GM12891 (cell line): ENCODE measurements around the gene IKZF4.

ENCODE experiments used
- POLR2A ChIP-seq: IDR thresholded peaks from 2 replicates; pipeline ENCODE4 v1.6.1; 2011; ENCODE audit warnings: low read depth, low read length, control low read depth
- POLR2AphosphoS5 ChIP-seq: IDR thresholded peaks from 2 replicates; pipeline ENCODE4 v1.6.1; 2011; ENCODE audit warnings: low read depth, low read length, control low read depth
- SPI1 ChIP-seq: IDR thresholded peaks from 2 replicates; pipeline ENCODE4 v1.6.1; 2011; ENCODE audit warnings: low read depth, low read length, control low read depth
- TAF1 ChIP-seq: IDR thresholded peaks from 2 replicates; pipeline ENCODE4 v1.6.1; 2011; ENCODE audit warnings: low read depth, low read length, control low read depth

DNA sequence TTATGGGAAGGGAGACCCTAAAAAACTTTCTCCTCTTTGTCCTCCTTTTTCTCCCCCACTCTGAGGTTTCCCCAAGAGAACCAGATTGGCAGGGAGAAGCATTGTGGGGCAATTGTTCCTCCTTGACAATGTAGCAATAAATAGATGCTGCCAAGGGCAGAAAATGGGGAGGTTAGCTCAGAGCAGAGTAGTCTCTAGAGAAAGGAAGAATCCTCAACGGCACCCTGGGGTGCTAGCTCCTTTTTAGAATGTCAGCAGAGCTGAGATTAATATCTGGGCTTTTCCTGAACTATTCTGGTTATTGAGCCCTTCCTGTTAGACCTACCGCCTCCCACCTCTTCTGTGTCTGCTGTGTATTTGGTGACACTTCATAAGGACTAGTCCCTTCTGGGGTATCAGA, 16.3 kb downstream of the IKZF4 start:
- TF ChIP-seq TAF1 (no peak), POLR2AphosphoS5 (no peak), POLR2A (no peak), SPI1 (no peak)
